OCI-LY3 (cell line): Measurements from ENCODE around the gene SRPRA.
"Not testable (repeated sequence)": the region's sequence is repeated elsewhere in the genome, so short reads cannot be mapped to it uniquely, and the experiment has no call there.

Source experiments
- H2AFZ ChIP-seq: fragments of 200-600, 300-600 bp; shearing (Covaris generic); 2 replicates; pipeline ENCODE4 v1.6.0; 2014; ENCODE audit warnings: antibody characterized with exemption, low read depth, low read length
- H3K27ac ChIP-seq: fragments of 200-600, 300-600 bp; sonication (generic); 2 replicates; pipeline ENCODE4 v1.5.1; 2014; ENCODE audit warnings: mild to moderate bottlenecking, low read length, moderate library complexity, mixed read lengths
- H3K27me3 ChIP-seq: fragments of 200-600, 300-600 bp; sonication (generic); 2 replicates; pipeline ENCODE4 v1.6.1; 2014; ENCODE audit warnings: low read depth, low read length, mixed read lengths
- H3K36me3 ChIP-seq: fragments of 200-600, 300-600 bp; sonication (generic); replicated peaks from 2 replicates; pipeline ENCODE3; 2014; ENCODE audit warnings: low read depth, low read length, mixed read lengths
- H3K4me1 ChIP-seq: fragments of 300-600, 200-600 bp; sonication (generic); 2 replicates; pipeline ENCODE4 v1.6.1; 2014; ENCODE audit warnings: low read length, mixed read lengths
- H3K4me2 ChIP-seq: fragments of 200-600, 300-600 bp; sonication (generic); 2 replicates; pipeline ENCODE4 v1.6.1; 2014; ENCODE audit warnings: low read length, mixed read lengths
- H3K4me3 ChIP-seq: fragments of 300-600, 200-600 bp; sonication (generic); 2 replicates; pipeline ENCODE4 v1.5.1; 2014; ENCODE audit warnings: antibody characterized with exemption, mild to moderate bottlenecking, low read length, moderate library complexity
- H3K79me2 ChIP-seq: fragments of 300-600, 200-600 bp; shearing (Covaris generic); 2 replicates; pipeline ENCODE4 v1.6.1; 2014; ENCODE audit warnings: mild to moderate bottlenecking, low read length, mixed read lengths
- H3K9ac ChIP-seq: fragments of 300-600, 200-600 bp; shearing (Covaris generic); 2 replicates; pipeline ENCODE4 v1.6.0; 2014; ENCODE audit warnings: mild to moderate bottlenecking, low read length, moderate library complexity
- H3K9me3 ChIP-seq: fragments of 200-600, 300-600 bp; shearing (Covaris generic); 2 replicates; pipeline ENCODE4 v1.6.1; 2014; ENCODE audit warnings: low read length, mixed read lengths; ENCODE audit not compliant: insufficient read depth
- H4K20me1 ChIP-seq: fragments of 200-600, 300-600 bp; sonication (generic); 2 replicates; pipeline ENCODE4 v1.6.1; 2016; ENCODE audit warnings: low read length, mixed read lengths; ENCODE audit not compliant: insufficient read depth
- CTCF ChIP-seq: fragments of 200-600, 300-600 bp; sonication (generic); IDR thresholded peaks from 2 replicates; pipeline ENCODE4 v1.5.1; 2014; ENCODE audit warnings: antibody characterized with exemption, low read length, low read depth
- EZH2phosphoT487 ChIP-seq: fragments of 200-600 bp; shearing (Covaris generic); IDR thresholded peaks from 2 replicates; pipeline ENCODE4 v1.6.1; 2018; ENCODE audit warnings: antibody characterized with exemption, mixed run types, low read depth

The SRPRA gene

GRCh38 chr11:126257144-126257543 lies 11.6 kb downstream of the SRPRA start:
- Histone ChIP-seq H3K9me3 (no peaks in the 10 kb centered on the region), H3K4me3 (no peak overlapping the region)
- TF ChIP-seq EZH2phosphoT487 (no peak), CTCF (no peak)

GRCh38 chr11:126256216-126256615 lies 12.5 kb downstream of the SRPRA start:
- Histone ChIP-seq H2AFZ (no peak overlapping the region), H3K27me3 (no peaks in the 10 kb centered on the region), H3K9me3 (no peaks in the 10 kb centered on the region), H3K36me3 (peaks cover 21% of the 10 kb centered on the region), H3K9ac (no peak overlapping the region), H4K20me1 (no peaks in the 10 kb centered on the region), H3K4me1 (no peaks in the 10 kb centered on the region), H3K4me3 (no peak overlapping the region), H3K4me2 (no peak overlapping the region), H3K27ac (no peak overlapping the region), H3K79me2 (no peaks in the 10 kb centered on the region)
- no peak for TF ChIP-seq EZH2phosphoT487
- TF ChIP-seq CTCF = no peak

More at GRCh38 chr11:126257144-126257543, 11.6 kb downstream of the SRPRA start:
- Histone ChIP-seq H3K36me3 (peaks cover 26% of the 10 kb centered on the region), H3K9ac (no peak overlapping the region), H3K27me3 (no peaks in the 10 kb centered on the region), H3K4me2 (no peak overlapping the region), H3K79me2 (no peaks in the 10 kb centered on the region), H4K20me1 (no peaks in the 10 kb centered on the region), H3K27ac (no peak overlapping the region), H2AFZ (no peak overlapping the region), H3K4me1 (no peaks in the 10 kb centered on the region)

- peaks cover 14% of the 10 kb centered on the region for H3K36me3 ChIP-seq
- not testable (repeated sequence) for H2AFZ ChIP-seq, H3K4me1 ChIP-seq, H3K9ac ChIP-seq, H3K27ac ChIP-seq, H3K27me3 ChIP-seq, H3K79me2 ChIP-seq, H4K20me1 ChIP-seq, H3K4me3 ChIP-seq, H3K4me2 ChIP-seq, H3K9me3 ChIP-seq
These were observed 13.2 kb downstream of the SRPRA start for GRCh38 chr11:126255507-126255906.

GRCh38 chr11:126254819-126255218 lies 13.9 kb downstream of the SRPRA start:
- Histone ChIP-seq H3K9me3 (no peaks in the 10 kb centered on the region), H3K9ac (no peak overlapping the region), H3K4me1 (no peaks in the 10 kb centered on the region), H3K79me2 (no peaks in the 10 kb centered on the region), H3K4me2 (no peak overlapping the region), H3K36me3 (peaks cover 11% of the 10 kb centered on the region), H3K4me3 (no peak overlapping the region), H4K20me1 (no peaks in the 10 kb centered on the region), H3K27me3 (no peaks in the 10 kb centered on the region), H3K27ac (no peak overlapping the region), H2AFZ (no peak overlapping the region)
- no peak for TF ChIP-seq CTCF
- TF ChIP-seq EZH2phosphoT487 = no peak

- Histone ChIP-seq H3K9me3 (no peaks in the 10 kb centered on the region), H2AFZ (no peak overlapping the region), H3K9ac (no peak overlapping the region), H3K4me3 (no peak overlapping the region), H3K36me3 (peaks cover 6% of the 10 kb centered on the region), H3K27me3 (no peaks in the 10 kb centered on the region), H3K27ac (no peak overlapping the region), H3K4me1 (no peaks in the 10 kb centered on the region), H3K79me2 (no peaks in the 10 kb centered on the region), H4K20me1 (no peaks in the 10 kb centered on the region), H3K4me2 (no peak overlapping the region)
- no peak for TF ChIP-seq EZH2phosphoT487
- no peak for TF ChIP-seq CTCF
These were observed 15.4 kb downstream of the SRPRA start for GRCh38 chr11:126253265-126253664.
